HEK293 (cell line): ENCODE data around the gene ABLIM2.

Source experiments
- CTCF ChIA-PET: fragments of 350-600 bp; formaldehyde crosslinking; extraction: SDS; loops from one replicate; lab custom pipeline; 2021; ENCODE audit warnings: antibody characterized with exemption; lab: Yijun Ruan, JAX
- POLR2A ChIA-PET: fragments of 300-600 bp; formaldehyde crosslinking; extraction: SDS; loops from one replicate; lab custom pipeline; 2020; ENCODE audit warnings: antibody characterized with exemption, inconsistent platforms; lab: Yijun Ruan, JAX
- H3K27ac ChIP-seq: fragments of 200-500 bp; sonication (Bioruptor generic); 2 replicates; pipeline ENCODE4 v1.5.1; 2014; ENCODE audit warnings: low read depth, low read length, control low read depth, inconsistent platforms; ENCODE audit errors: extremely low read depth
- H3K36me3 ChIP-seq, 2 experiments: fragments of 200-500 bp in 1 of 2; sonication (Bioruptor generic) in 1 of 2; 1 replicate in 1 of 2; 2 replicates in 1 of 2; pipeline ENCODE4 v1.5.1; 2014 to 2017; ENCODE audit warnings: inconsistent platforms in 2 of 2, low read length in 2 of 2; ENCODE audit not compliant: control insufficient read depth in 2 of 2, insufficient read depth in 1 of 2
- H3K4me1 ChIP-seq: fragments of 200-500 bp; sonication (Bioruptor generic); 2 replicates; pipeline ENCODE4 v1.5.1; 2014; ENCODE audit warnings: mild to moderate bottlenecking, low read length, inconsistent platforms; ENCODE audit not compliant: control insufficient read depth, insufficient read depth
- H3K4me3 ChIP-seq: 2 replicates; pipeline ENCODE4 v1.5.1; 2011; ENCODE audit warnings: low read depth, mild to moderate bottlenecking, control low read depth, low read length, moderate library complexity
- H3K9me3 ChIP-seq: fragments of 200-500 bp; sonication (Bioruptor generic); 2 replicates; pipeline ENCODE4 v1.5.1; 2014; ENCODE audit warnings: low read depth, low read length, inconsistent platforms; ENCODE audit not compliant: control insufficient read depth, insufficient read depth
- IKZF3 ChIP-seq: fragments of 450-650 bp; IDR thresholded peaks from 2 replicates; pipeline ENCODE4 v1.5.0; 2018; ENCODE audit warnings: missing biosample characterization, mild to moderate bottlenecking, missing genetic modification characterization, moderate library complexity
- KLF7 ChIP-seq: fragments of 450-650 bp; formaldehyde crosslinking; IDR thresholded peaks from 2 replicates; pipeline ENCODE4 v1.5.1; 2016; ENCODE audit warnings: missing biosample characterization, missing genetic modification characterization, borderline replicate concordance
- KLF8 ChIP-seq: fragments of 450-650 bp; formaldehyde crosslinking; IDR thresholded peaks from 2 replicates; pipeline ENCODE4 v1.5.1; 2016; ENCODE audit warnings: missing biosample characterization, missing genetic modification characterization
- OVOL3 ChIP-seq: fragments of 450-650 bp; formaldehyde crosslinking; IDR thresholded peaks from 2 replicates; pipeline ENCODE4 v1.5.1; 2016; ENCODE audit warnings: missing biosample characterization, missing genetic modification characterization
- PRDM1 ChIP-seq: fragments of 450-650 bp; formaldehyde crosslinking; IDR thresholded peaks from 2 replicates; pipeline ENCODE4; 2016; ENCODE audit warnings: missing biosample characterization, missing genetic modification characterization
- ZBTB20 ChIP-seq: fragments of 450-650 bp; formaldehyde crosslinking; IDR thresholded peaks from 2 replicates; pipeline ENCODE4 v1.5.1; 2016; ENCODE audit warnings: missing biosample characterization, missing genetic modification characterization
- ZBTB7A ChIP-seq: fragments of 450-650 bp; formaldehyde crosslinking; IDR thresholded peaks from 2 replicates; pipeline ENCODE4 v1.5.1; 2016; ENCODE audit warnings: low read depth, missing biosample characterization, missing genetic modification characterization
- ZNF133 ChIP-seq: fragments of 450-650 bp; formaldehyde crosslinking; IDR thresholded peaks from 2 replicates; pipeline ENCODE4 v1.5.1; 2016; ENCODE audit warnings: missing biosample characterization, missing genetic modification characterization
- ZNF155 ChIP-seq: fragments of 450-650 bp; formaldehyde crosslinking; IDR thresholded peaks from 2 replicates; pipeline ENCODE4 v1.5.1; 2016; ENCODE audit warnings: missing biosample characterization, missing genetic modification characterization
- ZNF2 ChIP-seq: fragments of 450-650 bp; formaldehyde crosslinking; IDR thresholded peaks from 2 replicates; pipeline ENCODE4 v1.5.1; 2016; ENCODE audit warnings: missing biosample characterization, missing genetic modification characterization
- ZNF366 ChIP-seq: fragments of 450-650 bp; formaldehyde crosslinking; conservative IDR thresholded peaks from 2 replicates; pipeline ENCODE4 v1.5.1; 2016; ENCODE audit warnings: missing biosample characterization, missing genetic modification characterization
- ZNF529 ChIP-seq: fragments of 450-650 bp; formaldehyde crosslinking; IDR thresholded peaks from 2 replicates; pipeline ENCODE4 v1.5.1; 2017; ENCODE audit warnings: missing genetic modification characterization, missing biosample characterization; ENCODE audit not compliant: insufficient replicate concordance
- ZNF623 ChIP-seq: fragments of 450-650 bp; formaldehyde crosslinking; IDR thresholded peaks from 2 replicates; pipeline ENCODE4 v1.5.1; 2016; ENCODE audit warnings: missing biosample characterization, missing genetic modification characterization
- ZNF664 ChIP-seq: fragments of 450-650 bp; formaldehyde crosslinking; IDR thresholded peaks from 2 replicates; pipeline ENCODE4 v1.5.1; 2016; ENCODE audit warnings: missing biosample characterization, missing genetic modification characterization
- ZNF677 ChIP-seq: fragments of 450-650 bp; IDR thresholded peaks from 2 replicates; pipeline ENCODE4 v1.5.0; 2018; ENCODE audit warnings: missing biosample characterization, mild to moderate bottlenecking, missing genetic modification characterization, moderate library complexity
- ZSCAN23 ChIP-seq: fragments of 450-650 bp; formaldehyde crosslinking; IDR thresholded peaks from 2 replicates; pipeline ENCODE4 v1.5.1; 2016; ENCODE audit warnings: missing biosample characterization, missing genetic modification characterization
- TF ChIP-seq, protein P1 (sequence below): fragments of 450-650 bp; formaldehyde crosslinking; conservative IDR thresholded peaks from 2 replicates; pipeline ENCODE4 v1.5.1; 2016; ENCODE audit warnings: low read depth, missing biosample characterization, missing genetic modification characterization
- TF ChIP-seq, protein P2 (sequence below): fragments of 450-650 bp; formaldehyde crosslinking; IDR thresholded peaks from 2 replicates; pipeline ENCODE4 v1.5.1; 2016; ENCODE audit warnings: missing biosample characterization, missing genetic modification characterization
- TF ChIP-seq, protein P3 (sequence below): fragments of 450-650 bp; formaldehyde crosslinking; IDR thresholded peaks from 2 replicates; pipeline ENCODE4 v1.5.1; 2016; ENCODE audit warnings: missing biosample characterization, missing genetic modification characterization
- TF ChIP-seq, protein P4 (sequence below): fragments of 450-650 bp; formaldehyde crosslinking; IDR thresholded peaks from 2 replicates; pipeline ENCODE4 v1.5.1; 2016; ENCODE audit warnings: missing biosample characterization, missing genetic modification characterization
- TF ChIP-seq, protein P5 (sequence below): fragments of 450-650 bp; formaldehyde crosslinking; IDR thresholded peaks from 2 replicates; pipeline ENCODE4 v1.5.1; 2016; ENCODE audit warnings: missing biosample characterization, missing genetic modification characterization

The ABLIM2 gene

DNA sequence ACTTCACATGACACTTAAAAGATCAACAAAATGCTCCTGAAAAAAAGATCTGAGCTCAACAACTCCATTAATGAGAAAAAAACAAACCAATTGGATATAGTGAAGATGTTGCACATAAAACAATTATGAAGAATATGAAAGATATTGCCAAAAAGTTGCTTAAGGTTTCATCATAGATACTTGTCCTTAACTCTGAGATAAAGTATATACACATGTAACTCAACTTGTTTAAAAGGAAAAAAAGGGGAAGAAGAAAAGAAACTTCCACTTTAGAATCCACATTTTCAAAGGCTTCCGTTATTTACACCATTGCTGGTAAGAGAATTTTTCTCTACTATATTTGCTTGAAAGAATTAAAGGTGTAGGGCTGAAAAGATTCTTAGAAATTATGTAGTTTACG lies 221.6 kb downstream of the ABLIM2 start:
- Histone ChIP-seq H3K9me3 (no peaks in the 10 kb centered on the region), H3K27ac (no peak overlapping the region), H3K4me1 (no peaks in the 10 kb centered on the region), H3K36me3 (no peaks in the 10 kb centered on the region), H3K4me3 (no peak overlapping the region)
- TF ChIP-seq ZNF155 (no peak), ZNF529 (tag by site-specific recombination) (no peak)
- ChIA-PET CTCF (interaction anchor here (1.5 to 2.0 kb wide), 2 partner anchors 93 to 175 kb away, joined by 3 to 9 read pairs; no protein-coding TSS in a partner anchor), POLR2A (no interaction called here)

DNA sequence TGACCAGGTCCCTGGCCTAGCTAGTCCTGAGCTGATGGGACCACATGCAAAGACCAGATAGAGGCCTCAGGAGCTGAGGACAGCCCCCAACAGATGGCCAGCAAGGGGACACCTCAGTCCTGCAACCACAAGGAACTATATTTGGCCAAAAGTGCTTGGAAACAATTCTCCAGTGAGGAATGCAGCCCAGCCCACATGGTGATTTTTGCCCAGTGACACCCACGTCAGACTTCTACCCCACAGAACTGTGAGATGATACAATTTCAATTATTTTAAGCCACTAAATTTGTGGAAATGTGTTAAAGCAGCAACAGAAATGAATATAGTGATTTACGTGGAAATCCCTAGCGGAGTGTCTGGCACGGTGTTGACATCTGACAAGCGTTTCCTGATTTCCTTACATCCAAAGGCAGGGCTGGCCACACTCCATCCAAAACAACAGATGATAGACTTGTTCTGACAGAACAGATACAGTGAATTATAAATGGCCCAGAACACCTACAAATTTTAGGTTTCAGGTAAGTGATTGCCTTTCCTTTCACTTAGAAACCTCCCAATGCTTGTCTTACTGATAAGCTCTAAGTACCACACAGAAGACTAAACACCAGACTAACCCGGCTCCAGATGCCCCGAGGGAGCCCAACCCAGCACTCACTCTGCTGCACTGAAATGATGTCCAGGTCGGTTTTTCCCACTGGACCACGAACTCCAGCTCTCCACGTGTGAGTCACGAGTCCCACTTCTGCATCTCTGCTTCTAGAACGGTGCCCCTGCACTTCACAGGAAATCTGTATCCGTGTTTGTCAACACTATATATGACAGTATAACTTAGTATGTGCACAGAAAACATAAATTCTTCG lies 224.7 kb downstream of the ABLIM2 start:
- H3K4me3 ChIP-seq = no peak overlapping the region
- no peaks in the 10 kb centered on the region for H3K9me3 ChIP-seq
- H3K4me1 ChIP-seq = no peaks in the 10 kb centered on the region
- ChIA-PET POLR2A (no interaction called here), CTCF (no interaction called here)
- no peaks in the 10 kb centered on the region for H3K36me3 ChIP-seq
- TF ChIP-seq KLF8 (tag by site-specific recombination) (no peak), ZNF677 (tag by site-specific recombination) (no peak), KLF7 (tag by site-specific recombination) (no peak), ZNF2 (no peak), ZNF664 (no peak), ZBTB20 (tag by site-specific recombination) (no peak), ZNF133 (no peak), ZSCAN23 (tag by site-specific recombination) (no peak), ZNF366 (no peak), OVOL3 (tag by site-specific recombination) (no peak), ZBTB7A (tag by site-specific recombination) (no peak), ZNF529 (tag by site-specific recombination) (no peak), PRDM1 (no peak), IKZF3 (tag by site-specific recombination) (no peak), ZNF623 (no peak)
- TF ChIP-seq, protein P1, sequence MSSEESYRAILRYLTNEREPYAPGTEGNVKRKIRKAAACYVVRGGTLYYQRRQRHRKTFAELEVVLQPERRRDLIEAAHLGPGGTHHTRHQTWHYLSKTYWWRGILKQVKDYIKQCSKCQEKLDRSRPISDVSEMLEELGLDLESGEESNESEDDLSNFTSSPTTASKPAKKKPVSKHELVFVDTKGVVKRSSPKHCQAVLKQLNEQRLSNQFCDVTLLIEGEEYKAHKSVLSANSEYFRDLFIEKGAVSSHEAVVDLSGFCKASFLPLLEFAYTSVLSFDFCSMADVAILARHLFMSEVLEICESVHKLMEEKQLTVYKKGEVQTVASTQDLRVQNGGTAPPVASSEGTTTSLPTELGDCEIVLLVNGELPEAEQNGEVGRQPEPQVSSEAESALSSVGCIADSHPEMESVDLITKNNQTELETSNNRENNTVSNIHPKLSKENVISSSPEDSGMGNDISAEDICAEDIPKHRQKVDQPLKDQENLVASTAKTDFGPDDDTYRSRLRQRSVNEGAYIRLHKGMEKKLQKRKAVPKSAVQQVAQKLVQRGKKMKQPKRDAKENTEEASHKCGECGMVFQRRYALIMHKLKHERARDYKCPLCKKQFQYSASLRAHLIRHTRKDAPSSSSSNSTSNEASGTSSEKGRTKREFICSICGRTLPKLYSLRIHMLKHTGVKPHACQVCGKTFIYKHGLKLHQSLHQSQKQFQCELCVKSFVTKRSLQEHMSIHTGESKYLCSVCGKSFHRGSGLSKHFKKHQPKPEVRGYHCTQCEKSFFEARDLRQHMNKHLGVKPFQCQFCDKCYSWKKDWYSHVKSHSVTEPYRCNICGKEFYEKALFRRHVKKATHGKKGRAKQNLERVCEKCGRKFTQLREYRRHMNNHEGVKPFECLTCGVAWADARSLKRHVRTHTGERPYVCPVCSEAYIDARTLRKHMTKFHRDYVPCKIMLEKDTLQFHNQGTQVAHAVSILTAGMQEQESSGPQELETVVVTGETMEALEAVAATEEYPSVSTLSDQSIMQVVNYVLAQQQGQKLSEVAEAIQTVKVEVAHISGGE (tag by site-specific recombination) = no peak
- TF ChIP-seq, protein P2, sequence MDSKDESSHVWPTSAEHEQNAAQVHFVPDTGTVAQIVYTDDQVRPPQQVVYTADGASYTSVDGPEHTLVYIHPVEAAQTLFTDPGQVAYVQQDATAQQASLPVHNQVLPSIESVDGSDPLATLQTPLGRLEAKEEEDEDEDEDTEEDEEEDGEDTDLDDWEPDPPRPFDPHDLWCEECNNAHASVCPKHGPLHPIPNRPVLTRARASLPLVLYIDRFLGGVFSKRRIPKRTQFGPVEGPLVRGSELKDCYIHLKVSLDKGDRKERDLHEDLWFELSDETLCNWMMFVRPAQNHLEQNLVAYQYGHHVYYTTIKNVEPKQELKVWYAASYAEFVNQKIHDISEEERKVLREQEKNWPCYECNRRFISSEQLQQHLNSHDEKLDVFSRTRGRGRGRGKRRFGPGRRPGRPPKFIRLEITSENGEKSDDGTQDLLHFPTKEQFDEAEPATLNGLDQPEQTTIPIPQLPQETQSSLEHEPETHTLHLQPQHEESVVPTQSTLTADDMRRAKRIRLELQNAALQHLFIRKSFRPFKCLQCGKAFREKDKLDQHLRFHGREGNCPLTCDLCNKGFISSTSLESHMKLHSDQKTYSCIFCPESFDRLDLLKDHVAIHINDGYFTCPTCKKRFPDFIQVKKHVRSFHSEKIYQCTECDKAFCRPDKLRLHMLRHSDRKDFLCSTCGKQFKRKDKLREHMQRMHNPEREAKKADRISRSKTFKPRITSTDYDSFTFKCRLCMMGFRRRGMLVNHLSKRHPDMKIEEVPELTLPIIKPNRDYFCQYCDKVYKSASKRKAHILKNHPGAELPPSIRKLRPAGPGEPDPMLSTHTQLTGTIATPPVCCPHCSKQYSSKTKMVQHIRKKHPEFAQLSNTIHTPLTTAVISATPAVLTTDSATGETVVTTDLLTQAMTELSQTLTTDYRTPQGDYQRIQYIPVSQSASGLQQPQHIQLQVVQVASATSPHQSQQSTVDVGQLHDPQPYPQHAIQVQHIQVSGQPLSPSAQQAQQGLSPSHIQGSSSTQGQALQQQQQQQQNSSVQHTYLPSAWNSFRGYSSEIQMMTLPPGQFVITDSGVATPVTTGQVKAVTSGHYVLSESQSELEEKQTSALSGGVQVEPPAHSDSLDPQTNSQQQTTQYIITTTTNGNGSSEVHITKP (tag by site-specific recombination) = no peak
- TF ChIP-seq, protein P3, sequence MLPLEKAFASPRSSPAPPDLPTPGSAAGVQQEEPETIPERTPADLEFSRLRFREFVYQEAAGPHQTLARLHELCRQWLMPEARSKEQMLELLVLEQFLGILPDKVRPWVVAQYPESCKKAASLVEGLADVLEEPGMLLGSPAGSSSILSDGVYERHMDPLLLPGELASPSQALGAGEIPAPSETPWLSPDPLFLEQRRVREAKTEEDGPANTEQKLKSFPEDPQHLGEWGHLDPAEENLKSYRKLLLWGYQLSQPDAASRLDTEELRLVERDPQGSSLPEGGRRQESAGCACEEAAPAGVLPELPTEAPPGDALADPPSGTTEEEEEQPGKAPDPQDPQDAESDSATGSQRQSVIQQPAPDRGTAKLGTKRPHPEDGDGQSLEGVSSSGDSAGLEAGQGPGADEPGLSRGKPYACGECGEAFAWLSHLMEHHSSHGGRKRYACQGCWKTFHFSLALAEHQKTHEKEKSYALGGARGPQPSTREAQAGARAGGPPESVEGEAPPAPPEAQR (tag by site-specific recombination) = no peak
- TF ChIP-seq, protein P4, sequence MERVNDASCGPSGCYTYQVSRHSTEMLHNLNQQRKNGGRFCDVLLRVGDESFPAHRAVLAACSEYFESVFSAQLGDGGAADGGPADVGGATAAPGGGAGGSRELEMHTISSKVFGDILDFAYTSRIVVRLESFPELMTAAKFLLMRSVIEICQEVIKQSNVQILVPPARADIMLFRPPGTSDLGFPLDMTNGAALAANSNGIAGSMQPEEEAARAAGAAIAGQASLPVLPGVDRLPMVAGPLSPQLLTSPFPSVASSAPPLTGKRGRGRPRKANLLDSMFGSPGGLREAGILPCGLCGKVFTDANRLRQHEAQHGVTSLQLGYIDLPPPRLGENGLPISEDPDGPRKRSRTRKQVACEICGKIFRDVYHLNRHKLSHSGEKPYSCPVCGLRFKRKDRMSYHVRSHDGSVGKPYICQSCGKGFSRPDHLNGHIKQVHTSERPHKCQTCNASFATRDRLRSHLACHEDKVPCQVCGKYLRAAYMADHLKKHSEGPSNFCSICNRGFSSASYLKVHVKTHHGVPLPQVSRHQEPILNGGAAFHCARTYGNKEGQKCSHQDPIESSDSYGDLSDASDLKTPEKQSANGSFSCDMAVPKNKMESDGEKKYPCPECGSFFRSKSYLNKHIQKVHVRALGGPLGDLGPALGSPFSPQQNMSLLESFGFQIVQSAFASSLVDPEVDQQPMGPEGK (tag by site-specific recombination) = no peak
- TF ChIP-seq, protein P5, sequence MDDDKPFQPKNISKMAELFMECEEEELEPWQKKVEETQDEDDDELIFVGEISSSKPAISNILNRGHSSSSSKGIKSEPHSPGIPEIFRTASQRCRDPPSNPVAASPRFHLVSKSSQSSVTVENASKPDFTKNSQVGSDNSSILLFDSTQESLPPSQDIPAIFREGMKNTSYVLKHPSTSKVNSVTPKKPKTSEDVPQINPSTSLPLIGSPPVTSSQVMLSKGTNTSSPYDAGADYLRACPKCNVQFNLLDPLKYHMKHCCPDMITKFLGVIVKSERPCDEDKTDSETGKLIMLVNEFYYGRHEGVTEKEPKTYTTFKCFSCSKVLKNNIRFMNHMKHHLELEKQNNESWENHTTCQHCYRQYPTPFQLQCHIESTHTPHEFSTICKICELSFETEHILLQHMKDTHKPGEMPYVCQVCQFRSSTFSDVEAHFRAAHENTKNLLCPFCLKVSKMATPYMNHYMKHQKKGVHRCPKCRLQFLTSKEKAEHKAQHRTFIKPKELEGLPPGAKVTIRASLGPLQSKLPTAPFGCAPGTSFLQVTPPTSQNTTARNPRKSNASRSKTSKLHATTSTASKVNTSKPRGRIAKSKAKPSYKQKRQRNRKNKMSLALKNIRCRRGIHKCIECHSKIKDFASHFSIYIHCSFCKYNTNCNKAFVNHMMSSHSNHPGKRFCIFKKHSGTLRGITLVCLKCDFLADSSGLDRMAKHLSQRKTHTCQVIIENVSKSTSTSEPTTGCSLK = no peak
- H3K27ac ChIP-seq = no peak overlapping the region
